Neuronal stem cell (in vitro differentiated cells): ENCODE results near the gene TP53TG3D. TPM values are rescaled to one million over a fixed set of nuclear protein-coding genes. Genes with fewer than 3 reads are reported as not detected.
"Not testable (repeated sequence)": the region's sequence is repeated elsewhere in the genome, so short reads cannot be mapped to it uniquely, and the experiment has no call there.

Experiments
- DNase-seq: peaks from one replicate; pipeline ENCODE4 v3.0.0-alpha.2; 2013; ENCODE audit warnings: low spot score
- H2AFZ ChIP-seq: one replicate; pipeline ENCODE4 v1.6.1; 2013; ENCODE audit warnings: mild to moderate bottlenecking, low read length, inconsistent platforms
- H2AK5ac ChIP-seq: 2 replicates; pipeline ENCODE4 v1.6.1; 2013; ENCODE audit warnings: low read depth, mild to moderate bottlenecking, inconsistent platforms, low read length, moderate library complexity, mixed read lengths
- H2BK120ac ChIP-seq: 2 replicates; pipeline ENCODE4 v1.6.1; 2013; ENCODE audit warnings: low read depth, mild to moderate bottlenecking, inconsistent platforms, low read length, moderate library complexity, mixed read lengths
- H2BK12ac ChIP-seq: one replicate; pipeline ENCODE4 v1.6.1; 2013; ENCODE audit warnings: low read length, inconsistent platforms
- H2BK15ac ChIP-seq: 2 replicates; pipeline ENCODE4 v1.6.1; 2013; ENCODE audit warnings: mild to moderate bottlenecking, low read length, inconsistent platforms, mixed read lengths
- H2BK5ac ChIP-seq: one replicate; pipeline ENCODE4 v1.6.1; 2013; ENCODE audit warnings: inconsistent platforms, mild to moderate bottlenecking, low read length, moderate library complexity
- H3K14ac ChIP-seq: one replicate; pipeline ENCODE4 v1.6.1; 2013; ENCODE audit warnings: low read length, inconsistent platforms
- H3K18ac ChIP-seq: 2 replicates; pipeline ENCODE4 v1.6.1; 2013; ENCODE audit warnings: low read length, inconsistent platforms
- H3K23ac ChIP-seq: 2 replicates; pipeline ENCODE4 v1.6.1; 2013; ENCODE audit warnings: low read depth, mild to moderate bottlenecking, mixed read lengths, low read length, inconsistent platforms; ENCODE audit not compliant: poor library complexity
- H3K27ac ChIP-seq: replicated peaks from 3 replicates; pipeline ENCODE4 v1.5.1; 2013; ENCODE audit warnings: low read length, inconsistent platforms
- H3K27me3 ChIP-seq, 3 experiments: 2 replicates each; pipeline ENCODE4 v1.6.1; 2013; ENCODE audit warnings: low read length in 3 of 3, mild to moderate bottlenecking in 2 of 3, inconsistent platforms in 1 of 3, low read depth in 1 of 3, mixed read lengths in 1 of 3, moderate library complexity in 1 of 3; ENCODE audit not compliant: control insufficient read depth in 3 of 3, insufficient read depth in 3 of 3
- H3K36me3 ChIP-seq, 2 donors: replicated peaks in 1 of 2; 2 replicates each; pipeline ENCODE4 v1.6.1; 2013; ENCODE audit warnings: low read length in 2 of 2; ENCODE audit not compliant: control insufficient read depth in 2 of 2, insufficient read depth in 2 of 2
- H3K4ac ChIP-seq: 2 replicates; pipeline ENCODE4 v1.6.1; 2013; ENCODE audit warnings: inconsistent platforms, mild to moderate bottlenecking, low read length, moderate library complexity
- H3K4me1 ChIP-seq, 2 donors: 1 replicate in 1 of 2; 2 replicates in 1 of 2; pipeline ENCODE4 v1.6.1; 2013; ENCODE audit warnings: low read length in 2 of 2, low read depth in 1 of 2; ENCODE audit not compliant: control insufficient read depth in 2 of 2, insufficient read depth in 1 of 2
- H3K4me2 ChIP-seq: one replicate; pipeline ENCODE4 v1.6.1; 2013; ENCODE audit warnings: mild to moderate bottlenecking, low read length, inconsistent platforms; ENCODE audit not compliant: insufficient read depth, poor library complexity, severe bottlenecking
- H3K4me3 ChIP-seq, 2 donors: 2 replicates each; pipeline ENCODE4 v1.5.1; 2013; ENCODE audit warnings: low read length in 2 of 2, mild to moderate bottlenecking in 2 of 2, inconsistent platforms in 1 of 2, moderate library complexity in 1 of 2
- H3K79me1 ChIP-seq: one replicate; pipeline ENCODE4 v1.6.1; 2013; ENCODE audit warnings: low read depth, mild to moderate bottlenecking, inconsistent platforms, low read length, moderate library complexity
- H3K9ac ChIP-seq: one replicate; pipeline ENCODE4 v1.6.1; 2013; ENCODE audit warnings: mild to moderate bottlenecking, low read depth, low read length, inconsistent platforms; ENCODE audit not compliant: poor library complexity
- H3K9me3 ChIP-seq, 2 donors: replicated peaks in 1 of 2; 2 replicates each; pipeline versions ENCODE3 to v1.6.1; 2013; ENCODE audit warnings: low read length in 2 of 2, mild to moderate bottlenecking in 2 of 2, inconsistent platforms in 1 of 2, low read depth in 1 of 2, mixed read lengths in 1 of 2, moderate library complexity in 1 of 2; ENCODE audit not compliant: control insufficient read depth in 2 of 2, insufficient read depth in 1 of 2
- H4K8ac ChIP-seq: one replicate; pipeline ENCODE4 v1.6.1; 2013; ENCODE audit warnings: low read depth, mild to moderate bottlenecking, inconsistent platforms, low read length, moderate library complexity
- H4K91ac ChIP-seq: one replicate; pipeline ENCODE4 v1.6.1; 2013; ENCODE audit warnings: low read length, low read depth, mild to moderate bottlenecking, inconsistent platforms; ENCODE audit not compliant: poor library complexity
- WGBS, 2 donors: extraction: QIAGEN DNeasy Blood & Tissue Kit; methylation state at CpG; one replicate each; pipeline ENCODE4 v1.1.7; 2013; ENCODE audit warnings: missing lambda C conversion rate in 2 of 2, mixed read lengths in 1 of 2; ENCODE audit not compliant: insufficient read length in 2 of 2, insufficient replicate concordance in 1 of 2; ENCODE audit errors: extremely low coverage in 2 of 2; 5-methylcytosine and 5-hydroxymethylcytosine counted together
- polyA plus RNA-seq, 2 experiments: library from polyadenylated mRNA; stranded (reverse); fragments of 200-250 nt; gene quantifications; one replicate each; pipeline ENCODE4 v1.2.3, GENCODE V29; 2013

Gene TP53TG3D
- not detected for polyA plus RNA-seq (2013, experiment 1 of 2)
- not detected for polyA plus RNA-seq (2013, experiment 2 of 2)

GRCh38 chr16:32252986-32253385 is at the start of gene TP53TG3D:
Gene TP53TG3D, plus strand, starts transcription at chr16:32253286. Its CDS starts 68 bp downstream, at chr16:32253354.
- not testable (repeated sequence) for H3K27me3 ChIP-seq, H2BK15ac ChIP-seq, H3K4ac ChIP-seq, H3K9ac ChIP-seq, H3K4me1 ChIP-seq, H3K27ac ChIP-seq, H2AK5ac ChIP-seq, H2BK120ac ChIP-seq, DNase-seq, H4K8ac ChIP-seq, H3K18ac ChIP-seq, H3K23ac ChIP-seq, H3K14ac ChIP-seq, H3K4me2 ChIP-seq, H2AFZ ChIP-seq, H2BK5ac ChIP-seq, H3K36me3 ChIP-seq, H3K9me3 ChIP-seq, H3K79me1 ChIP-seq, H2BK12ac ChIP-seq, H4K91ac ChIP-seq, H3K4me3 ChIP-seq
- no CpG with 5 or more reads among the region's 26 CpGs for WGBS, 2 donors

- H3K4me1 ChIP-seq, H3K4me3 ChIP-seq, H3K9me3 ChIP-seq, H3K18ac ChIP-seq, H2BK12ac ChIP-seq, H3K4ac ChIP-seq, H2AK5ac ChIP-seq, H4K8ac ChIP-seq, H3K9ac ChIP-seq, H3K27ac ChIP-seq, H4K91ac ChIP-seq, H3K27me3 ChIP-seq, H2BK5ac ChIP-seq, H3K23ac ChIP-seq, DNase-seq, H3K79me1 ChIP-seq, H2BK15ac ChIP-seq, H3K4me2 ChIP-seq, H2BK120ac ChIP-seq, H3K36me3 ChIP-seq, H2AFZ ChIP-seq, H3K14ac ChIP-seq: not testable (repeated sequence)
- WGBS, 2 donors, result no CpG with 5 or more reads among the region's 20 CpGs
Measured at GRCh38 chr16:32253507-32253906, 421 bp downstream of the TP53TG3D start.

GRCh38 chr16:32261526-32261925 is 8.4 kb downstream of the TP53TG3D start:
- H4K8ac ChIP-seq, H3K4me1 ChIP-seq, H3K4me3 ChIP-seq, H3K23ac ChIP-seq, H3K9me3 ChIP-seq, H3K4me2 ChIP-seq, H3K79me1 ChIP-seq, H2AFZ ChIP-seq, H3K9ac ChIP-seq, H3K14ac ChIP-seq, H2BK120ac ChIP-seq, H2AK5ac ChIP-seq, H3K27ac ChIP-seq, H4K91ac ChIP-seq, H3K27me3 ChIP-seq, H2BK15ac ChIP-seq, H3K4ac ChIP-seq, H3K36me3 ChIP-seq, DNase-seq, H2BK12ac ChIP-seq, H2BK5ac ChIP-seq, H3K18ac ChIP-seq: not testable (repeated sequence)
- no CpG with 5 or more reads among the region's 5 CpGs for WGBS, 2 donors

- H3K18ac ChIP-seq, H3K4ac ChIP-seq, H3K79me1 ChIP-seq, H3K4me2 ChIP-seq, H3K23ac ChIP-seq, H3K4me1 ChIP-seq, H3K14ac ChIP-seq, H3K36me3 ChIP-seq, H4K91ac ChIP-seq, H3K27ac ChIP-seq, H2BK15ac ChIP-seq, H3K27me3 ChIP-seq, H2AK5ac ChIP-seq, H3K9me3 ChIP-seq, H2BK12ac ChIP-seq, H2BK5ac ChIP-seq, H2BK120ac ChIP-seq, H2AFZ ChIP-seq, H4K8ac ChIP-seq, DNase-seq, H3K9ac ChIP-seq, H3K4me3 ChIP-seq: not testable (repeated sequence)
- WGBS, 2 donors, result no CpG with 5 or more reads among the region's 10 CpGs
Measured at GRCh38 chr16:32263552-32263951, 10.5 kb downstream of the TP53TG3D start.
